PC-3 (cell line): ENCODE measurements around the gene FNDC10. TPM values are rescaled to one million over a fixed set of nuclear protein-coding genes. Genes with fewer than 3 reads are reported as not detected.

Experiments used
- ATAC-seq: fragments of 200-7000 bp; cut with Tn5 transposase; 2 replicates; pipeline ENCODE4 v1.9.1; 2020; ENCODE audit warnings: mild to moderate bottlenecking, moderate library complexity
- BruUV-seq: library from RNA; stranded (reverse); fragments of 400-500 nt; replicated peaks from 2 replicates; lab custom pipeline; 2021; lab: Mats Ljungman, UMichigan
- CTCF ChIA-PET: fragments of 300-600 bp; sonication (Branson Sonifier 250); formaldehyde crosslinking; loops from one replicate; lab custom pipeline; 2022; ENCODE audit warnings: antibody characterized with exemption; lab: Charles Lee
- POLR2A ChIA-PET: fragments of 300-600 bp; sonication (Branson Sonifier 250); formaldehyde crosslinking; loops from one replicate; lab custom pipeline; 2022; ENCODE audit warnings: antibody characterized with exemption; ENCODE audit not compliant: unreplicated experiment; lab: Charles Lee
- DNase-seq: peaks from one replicate; pipeline ENCODE4 v3.0.0-alpha.2; 2015
- H2AFZ ChIP-seq: fragments of 300-600 bp; sonication (generic); 2 replicates; pipeline ENCODE4 v1.6.0; 2016; ENCODE audit warnings: antibody characterized with exemption, low read length
- H3F3A ChIP-seq: fragments of 300-600 bp; sonication (generic); one replicate; pipeline ENCODE4 v1.6.0; 2017; ENCODE audit warnings: antibody characterized with exemption, low read length, control low read depth, mild to moderate bottlenecking; ENCODE audit not compliant: unreplicated experiment
- H3K27ac ChIP-seq: fragments of 300-600 bp; sonication (generic); 2 replicates; pipeline ENCODE4 v1.5.1; 2016; ENCODE audit warnings: mild to moderate bottlenecking, low read length
- H3K27me3 ChIP-seq: fragments of 300-600 bp; sonication (generic); 2 replicates; pipeline ENCODE4 v1.6.1; 2016; ENCODE audit warnings: low read length, mixed read lengths
- H3K36me3 ChIP-seq: fragments of 300-600 bp; sonication (generic); 2 replicates; pipeline ENCODE4 v1.6.1; 2016; ENCODE audit warnings: low read depth, mixed run types, low read length, mixed read lengths
- H3K4me1 ChIP-seq: fragments of 300-600 bp; sonication (generic); 2 replicates; pipeline ENCODE4 v1.5.1; 2016; ENCODE audit warnings: low read length; ENCODE audit not compliant: insufficient read depth
- H3K4me2 ChIP-seq: fragments of 300-600 bp; sonication (generic); 2 replicates; pipeline ENCODE4 v1.6.0; 2016; ENCODE audit warnings: low read length
- H3K4me3 ChIP-seq: fragments of 300-600 bp; sonication (generic); 2 replicates; pipeline ENCODE4 v1.5.1; 2016; ENCODE audit warnings: mild to moderate bottlenecking, low read length, mixed read lengths
- H3K79me2 ChIP-seq: fragments of 300-600 bp; sonication (generic); 2 replicates; pipeline ENCODE4 v1.6.1; 2017; ENCODE audit warnings: low read length, mixed read lengths
- H3K9ac ChIP-seq: fragments of 300-600 bp; sonication (generic); 2 replicates; pipeline ENCODE4 v1.6.0; 2016; ENCODE audit warnings: mild to moderate bottlenecking, low read length
- H3K9me2 ChIP-seq: fragments of 300-600 bp; sonication (generic); replicated peaks from 2 replicates; pipeline ENCODE4 v1.6.1; 2016; ENCODE audit warnings: mixed run types, low read length, mixed read lengths
- H3K9me3 ChIP-seq: fragments of 300-600 bp; sonication (generic); 2 replicates; pipeline ENCODE4 v1.6.1; 2016; ENCODE audit warnings: low read length, mixed read lengths
- H4K20me1 ChIP-seq: fragments of 300-600 bp; sonication (generic); 2 replicates; pipeline ENCODE4 v1.6.1; 2016; ENCODE audit warnings: low read length, mixed read lengths
- CTCF ChIP-seq: fragments of 300-600 bp; sonication (generic); conservative IDR thresholded peaks from 2 replicates; pipeline ENCODE4 v1.5.1; 2017; ENCODE audit warnings: antibody characterized with exemption, low read depth, mild to moderate bottlenecking, low read length
- EZH2 ChIP-seq: fragments of 300-600 bp; sonication (generic); IDR thresholded peaks from one replicate; pipeline ENCODE4 v1.6.1; 2017; ENCODE audit warnings: antibody characterized with exemption, mild to moderate bottlenecking, low read length; ENCODE audit not compliant: unreplicated experiment
- EZH2phosphoT487 ChIP-seq: fragments of 300-600 bp; sonication (generic); IDR thresholded peaks from 2 replicates; pipeline ENCODE4 v1.6.1; 2018; ENCODE audit warnings: mild to moderate bottlenecking, antibody characterized with exemption, low read length, borderline replicate concordance
- intact Hi-C: fragments of 100-400 bp; cut with micrococcal nuclease; formaldehyde crosslinking; loops from 2 replicates; pipeline ENCODE4 v1.9.0; 2023
- total RNA-seq: library from RNA; depleted of rRNA; stranded (reverse); fragments of >200 nt; gene quantifications from 2 replicates; pipeline ENCODE4 v1.2.3, GENCODE V29; 2014

The FNDC10 gene
- total RNA-seq, 1 experiment from 2014 or later, result 8.8 TPM

GRCh38 chr1:1556505-1556904 is 43.4 kb downstream of the FNDC10 start:
- peaks cover 63% of the 10 kb centered on the region for H3K79me2 ChIP-seq
- H3K27ac ChIP-seq, result no peak overlapping the region
- H4K20me1 ChIP-seq, result peaks cover 14% of the 10 kb centered on the region; the same call in 1 of the 2 replicates
- H3K4me3 ChIP-seq, result no peak overlapping the region
- no peaks in the 10 kb centered on the region for H3K27me3 ChIP-seq
- H3F3A ChIP-seq, result peaks cover 6% of the 10 kb centered on the region
- TF ChIP-seq EZH2 (no peak), CTCF (no peak), EZH2phosphoT487 (no peak)
- ChIA-PET POLR2A (no interaction called here), CTCF (no interaction called here)
- no peak overlapping the region for H3K9ac ChIP-seq
- no peak for DNase-seq
- H3K4me2 ChIP-seq, result no peak overlapping the region
- BruUV-seq, result no TSS peak
- intact Hi-C loops, result no loop called here
- no peak for ATAC-seq
- H3K9me2 ChIP-seq, result no peaks in the 10 kb centered on the region
- no peak overlapping the region for H2AFZ ChIP-seq
- no peaks in the 10 kb centered on the region for H3K9me3 ChIP-seq
- peaks cover 17% of the 10 kb centered on the region; the same call in 1 of the 2 replicates for H3K36me3 ChIP-seq
- peaks cover 4% of the 10 kb centered on the region; the same call in 1 of the 2 replicates for H3K4me1 ChIP-seq

DNA sequence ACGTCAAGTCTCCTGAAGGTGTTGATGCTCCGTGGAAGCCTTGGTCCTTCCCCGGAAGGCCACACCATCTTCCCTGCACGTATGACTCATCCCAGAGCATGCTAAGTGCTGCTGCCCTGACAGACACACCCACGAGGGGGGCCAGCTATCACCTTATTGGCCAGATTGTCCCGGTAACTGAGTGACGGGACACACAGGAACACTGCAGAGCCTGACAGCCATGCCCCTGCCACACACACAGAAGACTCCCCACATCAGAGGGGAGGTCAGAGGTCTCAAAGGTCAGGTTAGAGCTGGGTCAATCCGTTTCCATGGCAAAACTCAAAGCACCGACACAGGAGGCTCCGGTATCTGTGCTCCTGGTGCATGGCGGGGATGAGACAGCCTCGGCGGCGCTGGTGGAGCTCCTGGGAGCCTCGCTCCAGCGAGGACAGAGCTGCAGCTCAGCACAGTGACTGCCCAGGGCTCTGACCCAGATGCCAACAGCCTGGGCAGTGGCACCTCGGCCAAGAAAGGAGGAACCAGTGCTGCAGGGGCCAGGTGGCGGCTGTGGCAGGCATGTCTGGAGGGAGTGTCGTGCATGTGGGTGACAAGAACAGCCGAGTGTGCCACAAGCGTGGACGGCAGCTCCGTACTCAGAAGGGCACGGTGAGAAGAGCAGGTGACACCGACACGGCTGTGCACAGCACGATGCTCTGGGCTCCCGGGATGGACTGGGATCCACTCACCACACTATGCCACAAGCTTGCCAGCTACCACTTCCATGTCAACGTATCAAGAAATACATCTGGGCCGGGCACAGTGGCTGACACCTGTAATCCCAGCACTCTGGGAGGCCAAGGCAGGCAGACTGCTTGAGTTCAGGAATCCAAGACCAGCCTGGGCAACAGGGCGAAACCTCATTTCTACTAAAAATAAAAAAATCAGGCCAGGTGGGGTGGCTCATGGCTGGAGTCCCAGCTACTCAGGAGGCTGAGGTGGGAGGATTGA is 44.7 kb downstream of the FNDC10 start:
- Histone ChIP-seq H3K79me2 (peaks cover 69% of the 10 kb centered on the region), H2AFZ (no peak overlapping the region), H4K20me1 (peaks cover 15% of the 10 kb centered on the region; the same call in 1 of the 2 replicates), H3K9me2 (no peaks in the 10 kb centered on the region), H3K36me3 (peaks cover 8% of the 10 kb centered on the region; the same call in 1 of the 2 replicates), H3K9ac (no peak overlapping the region), H3K4me1 (peaks cover 4% of the 10 kb centered on the region; the same call in 1 of the 2 replicates), H3K27ac (no peak overlapping the region), H3K27me3 (no peaks in the 10 kb centered on the region), H3K9me3 (no peaks in the 10 kb centered on the region), H3K4me3 (no peak overlapping the region), H3F3A (peaks cover 4% of the 10 kb centered on the region), H3K4me2 (no peak overlapping the region)
- POLR2A ChIA-PET, result no interaction called here
- ATAC-seq (peak; percentile 85), DNase-seq (peak; percentile 63)
- TF ChIP-seq EZH2, result no peak
- no peak for TF ChIP-seq CTCF
- no peak for TF ChIP-seq EZH2phosphoT487
- intact Hi-C loops, result no loop called here
- no TSS peak for BruUV-seq
- CTCF ChIA-PET, result no interaction called here
